Measurements from ENCODE around the gene UHMK1.
"Not testable (repeated sequence)": the region's sequence is repeated elsewhere in the genome, so short reads cannot be mapped to it uniquely, and the experiment has no call there.

UHMK1 gene

GRCh38 chr1:162566870-162567269 lies 69.3 kb downstream of the UHMK1 start:
- no peak for DNase-seq (ENCODE audit: low spot score)

GRCh38 chr1:162568802-162569201 lies 71.2 kb downstream of the UHMK1 start:
- DNase-seq (ENCODE audit: low spot score): no peak

GRCh38 chr1:162570718-162571117 lies 73.1 kb downstream of the UHMK1 start:
- no peak for DNase-seq (ENCODE audit: low spot score)

GRCh38 chr1:162571121-162571520 lies 73.5 kb downstream of the UHMK1 start:
- not testable (repeated sequence) for DNase-seq (ENCODE audit: low spot score)

GRCh38 chr1:162571696-162572095 lies 74.1 kb downstream of the UHMK1 start:
- no peak for DNase-seq (ENCODE audit: low spot score)

- no peak for DNase-seq (ENCODE audit: low spot score)
Observed at GRCh38 chr1:162573136-162573535, 75.5 kb downstream of the UHMK1 start.

GRCh38 chr1:162578071-162578700 lies 80.6 kb downstream of the UHMK1 start:
- no peak for DNase-seq (ENCODE audit: low spot score)

- no peak for DNase-seq (ENCODE audit: low spot score)
Observed at GRCh38 chr1:162578936-162579335, 81.3 kb downstream of the UHMK1 start.
